ENCODE measurements around the gene KRTAP29-1. TPM values are rescaled to one million over a fixed set of nuclear protein-coding genes. Genes with fewer than 3 reads are reported as not detected.

The KRTAP29-1 gene
- total RNA-seq, 1 experiment from 2014 or later = not detected

GRCh38 chr17:41315204-41315794 lies 12.6 kb upstream of the KRTAP29-1 start, which contains the start of gene KRTAP17-1:
Gene KRTAP17-1, minus strand, starts transcription at chr17:41315710. Its CDS starts 60 bp downstream, at chr17:41315650.
- ChIA-PET CTCF (interaction anchor here (1.8 kb wide), 1 partner anchor 102 kb away, joined by 5 read pairs; no protein-coding TSS in a partner anchor), POLR2A (no interaction called here)
- DNase-seq (ENCODE audit: low spot score) (no peak), ATAC-seq (no peak)
- Mint-ChIP-seq H3K36me3 (peaks cover 13% of the 10 kb centered on the region; the same call in 1 of the 2 replicates), H3K9me3 (peaks cover 14% of the 10 kb centered on the region), H3K4me1 (no peaks in the 10 kb centered on the region), H3K27me3 (ENCODE audit: low read depth) (no peaks in the 10 kb centered on the region), H3K4me3 (no peak within 1 kb of the TSS), H3K27ac (no peak within 1 kb of the TSS)
- TF ChIP-seq OVOL2 (CRISPR knock-in tag; IDR thresholded peaks at IDR 0.05; ENCODE audit: borderline replicate concordance) (no peak), FOXK1 (CRISPR knock-in tag; IDR thresholded peaks at IDR 0.05) (no peak), ARID4B (CRISPR knock-in tag; IDR thresholded peaks at IDR 0.05; ENCODE audit: borderline replicate concordance) (no peak), GTF2I (CRISPR knock-in tag; conservative IDR thresholded peaks at IDR 0.05) (no peak), PREB (CRISPR knock-in tag; IDR thresholded peaks at IDR 0.05; ENCODE audit: borderline replicate concordance) (no peak), MAX (CRISPR knock-in tag; IDR thresholded peaks at IDR 0.05) (no peak), RELA (CRISPR knock-in tag; IDR thresholded peaks at IDR 0.05; ENCODE audit: borderline replicate concordance) (no peak), SP1 (CRISPR knock-in tag; conservative IDR thresholded peaks at IDR 0.05) (no peak), CBFB (CRISPR knock-in tag; IDR thresholded peaks at IDR 0.05; ENCODE audit: low read depth) (no peak)

- POLR2A ChIA-PET = no interaction called here
- Mint-ChIP-seq H3K4me3 (no peak overlapping the region), H3K4me1 (no peaks in the 10 kb centered on the region), H3K27me3 (ENCODE audit: low read depth) (no peaks in the 10 kb centered on the region; the same call in none of the 2 replicates), H3K36me3 (no peaks in the 10 kb centered on the region), H3K9me3 (no peaks in the 10 kb centered on the region), H3K27ac (no peak overlapping the region)
- DNase-seq (ENCODE audit: low spot score) = no peak
- CTCF ChIA-PET = no interaction called here
- ATAC-seq = no peak
- TF ChIP-seq ZMAT4 (CRISPR knock-in tag; IDR thresholded peaks at IDR 0.05) (no peak), E2F4 (CRISPR knock-in tag; IDR thresholded peaks at IDR 0.05; ENCODE audit: borderline replicate concordance, low read depth) (no peak), HMGXB4 (CRISPR knock-in tag; IDR thresholded peaks at IDR 0.05) (no peak), ATF2 (CRISPR knock-in tag; IDR thresholded peaks at IDR 0.05; ENCODE audit: borderline replicate concordance, low read depth) (no peak), JAZF1 (CRISPR knock-in tag; IDR thresholded peaks at IDR 0.05) (no peak), ZNF671 (CRISPR knock-in tag; IDR thresholded peaks at IDR 0.05) (no peak), PREB (CRISPR knock-in tag; IDR thresholded peaks at IDR 0.05; ENCODE audit: borderline replicate concordance) (no peak), ZNF219 (CRISPR knock-in tag; IDR thresholded peaks at IDR 0.05; ENCODE audit: borderline replicate concordance) (no peak), GABPB1 (CRISPR knock-in tag; IDR thresholded peaks at IDR 0.05) (no peak), CREB1 (CRISPR knock-in tag; IDR thresholded peaks at IDR 0.05) (no peak), IRF1 (CRISPR knock-in tag; IDR thresholded peaks at IDR 0.05) (no peak)
Measured at GRCh38 chr17:41311111-41311510, 8.5 kb upstream of the KRTAP29-1 start.

All from WTC11 (cell line).